SK-N-SH (cell line): ENCODE data around the gene PLAC1. TPM values are rescaled to one million over a fixed set of nuclear protein-coding genes. Genes with fewer than 3 reads are reported as not detected.

ENCODE experiments used
- CTCF ChIA-PET: fragments of 300-600, 350-600 bp; formaldehyde crosslinking; extraction: SDS; loops from one replicate; lab custom pipeline; 2021; lab: Yijun Ruan, JAX
- POLR2A ChIA-PET: fragments of 350-600 bp; sonication (Branson Sonifier 250); formaldehyde crosslinking; extraction: SDS; loops from one replicate; lab custom pipeline; 2020; ENCODE audit warnings: antibody characterized with exemption, inconsistent platforms; lab: Yijun Ruan, JAX
- DNase-seq: peaks from one replicate; pipeline ENCODE4 v3.0.0; 2012
- H2AFZ ChIP-seq: fragments of 200-600 bp; sonication (generic); 2 replicates; pipeline ENCODE4 v1.8.1; 2016; ENCODE audit warnings: antibody characterized with exemption, mild to moderate bottlenecking, low read depth
- H3F3A ChIP-seq: fragments of 200-600 bp; sonication (generic); replicated peaks from 2 replicates; pipeline ENCODE3; 2016; ENCODE audit warnings: antibody characterized with exemption, mild to moderate bottlenecking; ENCODE audit not compliant: insufficient read depth
- H3K27ac ChIP-seq, 2 experiments: fragments of 200-500 bp in 1 of 2; fragments of 200-600 bp in 1 of 2; sonication (Bioruptor generic) in 1 of 2; sonication (generic), shearing (Covaris generic) in 1 of 2; 2 replicates each; pipeline versions ENCODE4 v1.5.1 to v1.6.1; 2014 to 2016; ENCODE audit warnings: low read depth in 2 of 2, inconsistent platforms in 1 of 2, low read length in 1 of 2, mild to moderate bottlenecking in 1 of 2, mixed read lengths in 1 of 2
- H3K27me3 ChIP-seq: fragments of 200-600 bp; sonication (generic), shearing (Covaris generic); 2 replicates; pipeline ENCODE4 v1.6.1; 2016; ENCODE audit warnings: mixed run types; ENCODE audit not compliant: insufficient read depth
- H3K36me3 ChIP-seq, 2 experiments: fragments of 200-500 bp in 1 of 2; fragments of 200-600 bp in 1 of 2; sonication (Bioruptor generic) in 1 of 2; sonication (generic) in 1 of 2; replicated peaks in 1 of 2; 2 replicates each; pipeline versions ENCODE3 to v1.5.1; 2014 to 2016; ENCODE audit warnings: low read length in 1 of 2, mild to moderate bottlenecking in 1 of 2; ENCODE audit not compliant: insufficient read depth in 2 of 2, control insufficient read depth in 1 of 2
- H3K4me1 ChIP-seq, 2 experiments: fragments of 200-500 bp in 1 of 2; fragments of 200-600 bp in 1 of 2; sonication (Bioruptor generic) in 1 of 2; sonication (generic), shearing (Covaris generic) in 1 of 2; 2 replicates each; pipeline versions ENCODE4 v1.5.1 to v1.6.1; 2014 to 2016; ENCODE audit warnings: low read depth in 1 of 2, low read length in 1 of 2, mixed run types in 1 of 2; ENCODE audit not compliant: insufficient read depth in 2 of 2, control insufficient read depth in 1 of 2
- H3K4me2 ChIP-seq: fragments of 200-600 bp; sonication (generic), shearing (Covaris generic); 2 replicates; pipeline ENCODE4 v1.6.1; 2017; ENCODE audit warnings: mixed run types
- H3K4me3 ChIP-seq, 2 experiments: fragments of 200-500 bp in 1 of 2; fragments of 200-600 bp in 1 of 2; sonication (Bioruptor generic) in 1 of 2; sonication (generic), shearing (Covaris generic) in 1 of 2; 2 replicates each; pipeline versions ENCODE4 v1.5.1 to v1.8.1; 2014 to 2016; ENCODE audit warnings: low read depth in 2 of 2, inconsistent platforms in 1 of 2, low read length in 1 of 2, mild to moderate bottlenecking in 1 of 2, mixed read lengths in 1 of 2, moderate library complexity in 1 of 2
- H3K79me2 ChIP-seq: fragments of 200-600 bp; sonication (generic); 2 replicates; pipeline ENCODE4 v1.8.1; 2017; ENCODE audit warnings: mild to moderate bottlenecking; ENCODE audit not compliant: insufficient read depth
- H3K9ac ChIP-seq: fragments of 200-600 bp; sonication (generic); 2 replicates; pipeline ENCODE4 v1.6.1; 2017; ENCODE audit warnings: mixed run types
- H3K9me2 ChIP-seq: fragments of 200-600 bp; sonication (generic); 2 replicates; pipeline ENCODE4 v1.6.1; 2017; ENCODE audit warnings: mixed run types
- H3K9me3 ChIP-seq: fragments of 200-600 bp; sonication (generic); 2 replicates; pipeline ENCODE4 v1.6.1; 2017; ENCODE audit warnings: mixed run types, mild to moderate bottlenecking, moderate library complexity
- H4K20me1 ChIP-seq: fragments of 200-600 bp; sonication (generic); 2 replicates; pipeline ENCODE4 v1.6.1; 2017; ENCODE audit warnings: mild to moderate bottlenecking, mixed run types; ENCODE audit not compliant: insufficient read depth
- CHD2 ChIP-seq: fragments of 150-350 bp; IDR thresholded peaks from 2 replicates; pipeline ENCODE4 v1.6.1; 2018; ENCODE audit warnings: low read length; ENCODE audit not compliant: partially characterized antibody
- FOSL2 ChIP-seq: IDR thresholded peaks from 2 replicates; pipeline ENCODE4 v1.4.0; 2012; ENCODE audit warnings: low read depth, mild to moderate bottlenecking, moderate library complexity, borderline replicate concordance
- GABPA ChIP-seq: IDR thresholded peaks from 2 replicates; pipeline ENCODE4 v1.4.0; 2012; ENCODE audit warnings: low read depth, mild to moderate bottlenecking
- GATA2 ChIP-seq: sonication (generic); formaldehyde crosslinking; IDR thresholded peaks from 2 replicates; pipeline ENCODE4 v1.5.0; 2020; ENCODE audit warnings: mild to moderate bottlenecking, missing genetic modification reagents
- IRF3 ChIP-seq: fragments of 150-350 bp; IDR thresholded peaks from 2 replicates; pipeline ENCODE4 v1.6.1; 2016; ENCODE audit warnings: mild to moderate bottlenecking, low read depth, low read length
- MAX ChIP-seq: IDR thresholded peaks from 2 replicates; pipeline ENCODE4 v1.4.0; 2012; ENCODE audit warnings: low read depth
- MEF2A ChIP-seq: IDR thresholded peaks from 2 replicates; pipeline ENCODE4 v1.4.0; 2012; ENCODE audit warnings: low read depth, borderline replicate concordance
- MXI1 ChIP-seq: IDR thresholded peaks from 2 replicates; pipeline ENCODE4 v1.6.1; 2012; ENCODE audit warnings: mild to moderate bottlenecking, low read depth, low read length, improper control_type of control experiment
- NRF1 ChIP-seq: IDR thresholded peaks from 2 replicates; pipeline ENCODE4 v1.6.1; 2012; ENCODE audit warnings: low read depth, mild to moderate bottlenecking, low read length
- PBX3 ChIP-seq: IDR thresholded peaks from 2 replicates; pipeline ENCODE4; 2012
- POLR2AphosphoS5 ChIP-seq: IDR thresholded peaks from 2 replicates; pipeline ENCODE4 v1.6.1; 2012; ENCODE audit warnings: low read depth, low read length
- RAD21 ChIP-seq: IDR thresholded peaks from 2 replicates; pipeline ENCODE4 v1.6.1; 2012; ENCODE audit warnings: mild to moderate bottlenecking, low read length
- RCOR1 ChIP-seq: fragments of 150-350 bp; IDR thresholded peaks from 2 replicates; pipeline ENCODE4 v1.6.1; 2017; ENCODE audit warnings: antibody characterized with exemption, low read length
- REST ChIP-seq: IDR thresholded peaks from 2 replicates; pipeline ENCODE4 v1.6.1; 2012; ENCODE audit warnings: mild to moderate bottlenecking, low read depth, low read length, moderate library complexity
- RFX5 ChIP-seq: IDR thresholded peaks from 2 replicates; pipeline ENCODE4 v1.6.1; 2012; ENCODE audit warnings: mild to moderate bottlenecking, improper control_type of control experiment, low read length
- SIN3A ChIP-seq: IDR thresholded peaks from 2 replicates; pipeline ENCODE4 v1.6.1; 2012; ENCODE audit warnings: low read depth, mild to moderate bottlenecking, low read length, moderate library complexity, borderline replicate concordance
- SMC3 ChIP-seq: IDR thresholded peaks from 2 replicates; pipeline ENCODE4 v1.6.1; 2012; ENCODE audit warnings: low read depth, low read length, improper control_type of control experiment
- TCF12 ChIP-seq: IDR thresholded peaks from 2 replicates; pipeline ENCODE4 v1.4.0; 2012
- USF2 ChIP-seq: fragments of 150-350 bp; IDR thresholded peaks from 2 replicates; pipeline ENCODE4 v1.6.1; 2017; ENCODE audit warnings: antibody characterized with exemption, low read length, low read depth, borderline replicate concordance
- WGBS: methylation state at CpG from one replicate; pipeline ENCODE4 v1.1.6; 2017; ENCODE audit warnings: low lambda C conversion rate; 5-methylcytosine and 5-hydroxymethylcytosine counted together
- polyA plus RNA-seq, 3 experiments: library from polyadenylated mRNA; depleted of rRNA; stranded (reverse); fragments of >200 nt; gene quantifications; 2 replicates each; pipeline ENCODE4 v1.2.3, GENCODE V29; 2012

PLAC1 gene
- polyA plus RNA-seq, 1 of the 3 experiments (the other 2 are of a cell fraction) = 50.9 TPM

GRCh38 chrX:134530845-134531244 lies 127.4 kb downstream of the PLAC1 start:
- no peaks in the 10 kb centered on the region for H4K20me1 ChIP-seq
- H3K36me3 ChIP-seq = no peaks in the 10 kb centered on the region
- H3K9me3 ChIP-seq = no peaks in the 10 kb centered on the region
- no peaks in the 10 kb centered on the region for H3K4me1 ChIP-seq
- 63% methylated on average over 7 of the region's 7 CpGs for WGBS
- DNase-seq = no peak
- ChIA-PET CTCF (interaction anchor here (0.6 kb wide), 1 partner anchor 20 kb away, joined by 3 read pairs; no protein-coding TSS in a partner anchor), POLR2A (no interaction called here)
- TF ChIP-seq IRF3 = no peak
- no peak for TF ChIP-seq REST
- no peak for TF ChIP-seq USF2
- no peak for TF ChIP-seq FOSL2
- H3K9me2 ChIP-seq = no peaks in the 10 kb centered on the region
- no peaks in the 10 kb centered on the region for H3K27me3 ChIP-seq
- H3F3A ChIP-seq = no peaks in the 10 kb centered on the region
- no peak overlapping the region for H3K27ac ChIP-seq
- no peaks in the 10 kb centered on the region for H3K79me2 ChIP-seq
- no peak overlapping the region for H2AFZ ChIP-seq
- no peak overlapping the region for H3K4me2 ChIP-seq
- no peak overlapping the region for H3K4me3 ChIP-seq
- no peak overlapping the region for H3K9ac ChIP-seq

- Histone ChIP-seq H3K27ac (no peak overlapping the region), H3K79me2 (no peaks in the 10 kb centered on the region), H3K9me3 (no peaks in the 10 kb centered on the region), H3K36me3 (no peaks in the 10 kb centered on the region), H3K27me3 (no peaks in the 10 kb centered on the region), H3K9me2 (no peaks in the 10 kb centered on the region), H3K4me2 (no peak overlapping the region), H3F3A (peaks cover 5% of the 10 kb centered on the region), H4K20me1 (no peaks in the 10 kb centered on the region), H2AFZ (no peak overlapping the region; the same call in 1 of the 2 replicates), H3K4me3 (no peak overlapping the region), H3K4me1 (no peaks in the 10 kb centered on the region), H3K9ac (no peak overlapping the region)
- POLR2A ChIA-PET = no interaction called here
- CTCF ChIA-PET = no interaction called here
- WGBS = 87% methylated on average over 5 of the region's 6 CpGs
- no peak for DNase-seq
- TF ChIP-seq RCOR1 (no peak), SMC3 (no peak), MAX (no peak), MEF2A (no peak), SIN3A (no peak), POLR2AphosphoS5 (no peak), RAD21 (no peak), GATA2 (CRISPR knock-in tag) (no peak), MXI1 (no peak), GABPA (no peak), RFX5 (no peak), PBX3 (no peak), CHD2 (no peak), NRF1 (no peak), TCF12 (no peak)
- TF ChIP-seq, all 33 proteins: peak for 0
These were observed 128.8 kb downstream of the PLAC1 start for GRCh38 chrX:134529481-134529880.
